ENCODE data around the gene CTBP1. TPM values are rescaled to one million over a fixed set of nuclear protein-coding genes. Genes with fewer than 3 reads are reported as not detected.

CTBP1 gene
- total RNA-seq, 1 experiment from 2014 or later: 223 TPM

DNA sequence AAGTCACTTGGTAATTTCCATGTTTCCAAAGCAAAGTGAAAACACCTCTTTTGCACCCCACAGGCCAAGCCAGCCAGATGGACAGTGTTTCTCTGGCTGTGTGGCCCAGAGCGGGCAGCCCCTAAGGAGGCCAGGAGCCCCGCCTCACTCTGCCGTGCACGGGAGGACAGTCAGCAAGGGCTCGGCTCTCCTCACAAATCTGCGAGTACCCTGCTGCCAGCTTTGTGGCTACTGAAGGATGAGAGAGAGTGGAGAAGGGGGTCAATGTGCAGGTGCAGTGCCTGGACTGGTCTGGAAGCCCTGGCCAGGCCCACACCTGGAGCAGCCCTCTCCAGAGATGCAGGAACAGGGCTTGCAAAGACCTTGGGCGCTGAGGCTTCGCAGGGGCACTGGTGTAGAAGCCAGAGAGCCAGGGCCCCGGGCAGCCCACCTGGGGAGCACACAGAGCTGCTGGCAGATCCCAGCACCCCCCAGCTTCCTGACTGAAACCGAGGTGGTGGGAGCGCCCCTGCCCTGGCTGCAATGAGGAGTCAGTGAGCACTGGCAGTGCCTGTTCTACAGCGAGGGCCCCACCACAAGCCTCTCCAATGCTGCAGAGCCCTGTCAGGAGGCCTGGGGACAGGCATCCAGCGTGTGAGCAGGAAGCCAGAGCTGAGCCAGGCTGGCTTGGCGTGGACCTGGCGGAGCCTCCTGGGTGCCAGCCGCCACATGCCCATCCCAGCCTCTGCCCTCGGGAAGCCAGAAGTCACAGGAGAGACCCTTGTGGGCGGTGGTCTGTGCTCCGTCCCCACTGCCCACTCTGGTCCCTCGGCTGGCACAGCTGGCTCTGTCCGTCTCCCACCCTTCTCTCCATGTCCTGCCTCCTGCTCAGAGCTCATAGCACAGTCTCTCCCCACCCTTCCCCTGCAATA lies 80.5 kb downstream of the CTBP1 start:
- CTCF ChIA-PET: no interaction called here
- H3K79me2 ChIP-seq (ENCODE audit: low read length): no peaks in the 10 kb centered on the region

DNA sequence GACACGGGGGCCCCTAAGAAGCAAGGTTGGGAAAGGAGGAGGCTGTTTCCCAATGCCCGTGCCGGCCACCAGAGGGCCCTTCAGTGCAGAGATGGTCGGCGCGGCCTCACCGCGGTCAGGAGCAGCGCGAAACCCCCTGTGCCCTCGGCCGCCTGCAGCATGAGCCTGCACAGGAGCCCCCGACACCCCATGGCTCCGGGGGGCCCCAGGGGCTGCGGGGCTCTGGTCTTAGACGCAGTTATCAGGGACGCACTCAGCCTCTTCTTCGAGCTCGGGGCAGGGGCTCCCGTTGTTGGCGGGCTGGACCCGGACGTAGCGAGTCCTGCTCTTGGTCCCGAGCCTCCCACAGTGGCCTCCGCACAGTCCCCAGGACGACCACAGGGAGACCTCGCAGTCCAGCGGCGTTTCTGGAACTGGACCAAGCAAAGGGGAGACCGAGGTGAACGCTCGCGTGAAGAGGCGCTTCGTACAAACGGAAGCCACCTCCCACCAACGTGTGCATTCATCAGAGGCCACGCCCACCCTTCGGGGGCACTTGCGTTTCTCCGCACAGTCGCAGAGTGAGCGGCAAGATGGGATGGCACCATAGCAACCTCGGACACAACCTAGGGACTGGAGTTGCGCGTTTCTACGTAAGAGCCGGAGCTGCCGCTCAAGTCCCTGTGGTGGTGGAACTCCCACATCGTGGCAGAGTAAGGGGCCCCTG lies 81.5 kb downstream of the CTBP1 start:
- Histone ChIP-seq H3K4me1 (ENCODE audit: insufficient read depth, low read length) (no peaks in the 10 kb centered on the region), H3K4me3 (ENCODE audit: low read length) (peak overlapping the region; percentile 77), H3K9me2 (replicated peaks; ENCODE audit: low read length) (no peaks in the 10 kb centered on the region), H3K36me3 (ENCODE audit: low read depth, low read length) (no peaks in the 10 kb centered on the region), H3K27me3 (ENCODE audit: low read length) (peaks cover 13% of the 10 kb centered on the region), H3K79me2 (ENCODE audit: low read length) (no peaks in the 10 kb centered on the region), H3K9ac (ENCODE audit: low read length) (peak overlapping the region; percentile 84), H3F3A (ENCODE audit: low read length, unreplicated experiment) (no peaks in the 10 kb centered on the region), H3K9me3 (ENCODE audit: low read length) (no peaks in the 10 kb centered on the region), H3K4me2 (ENCODE audit: low read length) (peak overlapping the region; percentile 98), H3K27ac (ENCODE audit: low read length) (no peak overlapping the region), H2AFZ (ENCODE audit: low read length) (peak overlapping the region; percentile 96), H4K20me1 (ENCODE audit: low read length) (no peaks in the 10 kb centered on the region)
- DNase-seq (peak; percentile 79), ATAC-seq (peak; percentile 88)
- no peak for TF ChIP-seq EZH2 (IDR thresholded peaks at IDR 0.05; ENCODE audit: low read length, unreplicated experiment)
- no peak for TF ChIP-seq EZH2phosphoT487 (IDR thresholded peaks at IDR 0.05; ENCODE audit: borderline replicate concordance, low read length)
- TF ChIP-seq, protein P1, sequence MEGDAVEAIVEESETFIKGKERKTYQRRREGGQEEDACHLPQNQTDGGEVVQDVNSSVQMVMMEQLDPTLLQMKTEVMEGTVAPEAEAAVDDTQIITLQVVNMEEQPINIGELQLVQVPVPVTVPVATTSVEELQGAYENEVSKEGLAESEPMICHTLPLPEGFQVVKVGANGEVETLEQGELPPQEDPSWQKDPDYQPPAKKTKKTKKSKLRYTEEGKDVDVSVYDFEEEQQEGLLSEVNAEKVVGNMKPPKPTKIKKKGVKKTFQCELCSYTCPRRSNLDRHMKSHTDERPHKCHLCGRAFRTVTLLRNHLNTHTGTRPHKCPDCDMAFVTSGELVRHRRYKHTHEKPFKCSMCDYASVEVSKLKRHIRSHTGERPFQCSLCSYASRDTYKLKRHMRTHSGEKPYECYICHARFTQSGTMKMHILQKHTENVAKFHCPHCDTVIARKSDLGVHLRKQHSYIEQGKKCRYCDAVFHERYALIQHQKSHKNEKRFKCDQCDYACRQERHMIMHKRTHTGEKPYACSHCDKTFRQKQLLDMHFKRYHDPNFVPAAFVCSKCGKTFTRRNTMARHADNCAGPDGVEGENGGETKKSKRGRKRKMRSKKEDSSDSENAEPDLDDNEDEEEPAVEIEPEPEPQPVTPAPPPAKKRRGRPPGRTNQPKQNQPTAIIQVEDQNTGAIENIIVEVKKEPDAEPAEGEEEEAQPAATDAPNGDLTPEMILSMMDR (conservative IDR thresholded peaks at IDR 0.05; ENCODE audit: low read depth, low read length): peak; percentile 81
- ChIA-PET POLR2A (ENCODE audit: unreplicated experiment) (no interaction called here), CTCF (no interaction called here)
- TSS peak; percentile 51 for BruUV-seq (replicated peaks)
- intact Hi-C loops (cut with micrococcal nuclease): no loop called here

More for the DNA sequence above, 80.5 kb downstream of the CTBP1 start:
- Histone ChIP-seq H3K4me3 (ENCODE audit: low read length) (peak overlapping the region; percentile 77; the same call in 1 of the 2 replicates), H3K27me3 (ENCODE audit: low read length) (peaks cover 15% of the 10 kb centered on the region), H3K27ac (ENCODE audit: low read length) (no peak overlapping the region), H3K36me3 (ENCODE audit: low read depth, low read length) (no peaks in the 10 kb centered on the region), H4K20me1 (ENCODE audit: low read length) (no peaks in the 10 kb centered on the region), H3K4me2 (ENCODE audit: low read length) (peak overlapping the region; percentile 98), H3F3A (ENCODE audit: low read length, unreplicated experiment) (no peaks in the 10 kb centered on the region), H2AFZ (ENCODE audit: low read length) (peak overlapping the region; percentile 96; the same call in 1 of the 2 replicates), H3K9me2 (replicated peaks; ENCODE audit: low read length) (no peaks in the 10 kb centered on the region), H3K4me1 (ENCODE audit: insufficient read depth, low read length) (no peaks in the 10 kb centered on the region), H3K9ac (ENCODE audit: low read length) (no peak overlapping the region), H3K9me3 (ENCODE audit: low read length) (no peaks in the 10 kb centered on the region)
- intact Hi-C loops (cut with micrococcal nuclease): no loop called here
- TF ChIP-seq, protein P1 (conservative IDR thresholded peaks at IDR 0.05; ENCODE audit: low read depth, low read length): no peak
- TF ChIP-seq EZH2phosphoT487 (IDR thresholded peaks at IDR 0.05; ENCODE audit: borderline replicate concordance, low read length) (no peak), EZH2 (IDR thresholded peaks at IDR 0.05; ENCODE audit: low read length, unreplicated experiment) (no peak)
- no peak for ATAC-seq
- POLR2A ChIA-PET (ENCODE audit: unreplicated experiment): interaction anchor here (0.6 kb wide), 1 partner anchor 157 kb away, joined by 16 read pairs; no protein-coding TSS in a partner anchor
- BruUV-seq (replicated peaks): TSS peak; percentile 30
- no peak for DNase-seq

All from PC-3 (cell line).